K562 (cell line): ENCODE data around the gene FBXL13. TPM values are rescaled to one million over a fixed set of nuclear protein-coding genes. Genes with fewer than 3 reads are reported as not detected.

ENCODE experiments used
- ATAC-seq: fragments of 200-7000 bp; cut with Tn5 transposase; 3 replicates; pipeline ENCODE4 v1.9.1; 2020; ENCODE audit warnings: moderate library complexity
- BruUV-seq: library from RNA; stranded (reverse); fragments of 400-500 nt; replicated peaks from 2 replicates; lab custom pipeline; 2021; lab: Mats Ljungman, UMichigan
- CTCF ChIA-PET: fragments of 300-600 bp; formaldehyde crosslinking; extraction: SDS; loops from one replicate; lab custom pipeline; 2021; ENCODE audit warnings: low intra/inter-chr PET ratio; lab: Yijun Ruan, JAX
- POLR2A ChIA-PET: fragments of 300-600, 350-650 bp; sonication (Branson Sonifier 250); formaldehyde crosslinking; extraction: SDS; loops from one replicate; lab custom pipeline; 2021; ENCODE audit warnings: antibody characterized with exemption, inconsistent platforms; lab: Yijun Ruan, JAX
- DNase-seq, 4 experiments: peaks; one replicate each; pipeline versions ENCODE4 v3.0.0 to v3.0.0-alpha.2; 2011 to 2018; ENCODE audit warnings: low spot score in 3 of 4, mixed read lengths in 3 of 4; ENCODE audit errors: extremely low read depth in 1 of 4
- FAIRE-seq: peaks from 2 replicates; lab custom pipeline; 2011; peaks lifted over from hg19 to GRCh38; lab: Jason Lieb, UNC
- H2AFZ ChIP-seq: 2 replicates; pipeline ENCODE4 v1.6.0; 2011; ENCODE audit warnings: low read depth, low read length, control low read depth, inconsistent platforms
- H3K27ac ChIP-seq: fragments of 200-600 bp; 3 replicates; pipeline ENCODE4 v1.8.0; 2011; ENCODE audit warnings: low read depth, mild to moderate bottlenecking, control low read depth, inconsistent platforms, low read length, moderate library complexity, mixed read lengths; ENCODE audit errors: extremely low read depth
- H3K27me3 ChIP-seq, 2 experiments: fragments of 300-600 bp in 1 of 2; 2 replicates in 1 of 2; 3 replicates in 1 of 2; pipeline versions ENCODE4 v1.6.0 to v1.8.0; 2011; ENCODE audit warnings: inconsistent platforms in 2 of 2, low read length in 2 of 2, mild to moderate bottlenecking in 1 of 2, mixed read lengths in 1 of 2, moderate library complexity in 1 of 2; ENCODE audit not compliant: control insufficient read depth in 2 of 2, insufficient read depth in 2 of 2
- H3K36me3 ChIP-seq: fragments of 300-600 bp; 3 replicates; pipeline ENCODE4 v1.8.0; 2011; ENCODE audit warnings: mild to moderate bottlenecking, low read length, inconsistent platforms; ENCODE audit not compliant: control insufficient read depth, insufficient read depth
- H3K4me1 ChIP-seq, 2 experiments: fragments of 200-600 bp in 1 of 2; replicated peaks in 1 of 2; 2 replicates in 1 of 2; 3 replicates in 1 of 2; pipeline versions ENCODE4 v1.5.1 to v1.8.0; 2011; ENCODE audit warnings: inconsistent platforms in 2 of 2, low read length in 2 of 2, mild to moderate bottlenecking in 1 of 2, mixed read lengths in 1 of 2, moderate library complexity in 1 of 2; ENCODE audit not compliant: control insufficient read depth in 2 of 2, insufficient read depth in 2 of 2
- H3K4me2 ChIP-seq: 2 replicates; pipeline ENCODE4 v1.6.1; 2011; ENCODE audit warnings: low read length, control low read depth, inconsistent platforms, mixed read lengths; ENCODE audit not compliant: insufficient read depth
- H3K4me3 ChIP-seq: fragments of 200-600 bp; sonication (generic), shearing (Covaris generic); 2 replicates; pipeline ENCODE4 v1.5.1; 2016; ENCODE audit warnings: control low read depth, inconsistent platforms
- H3K79me2 ChIP-seq: fragments of 200-600 bp; 3 replicates; pipeline ENCODE4 v1.8.0; 2011; ENCODE audit warnings: low read length, inconsistent platforms; ENCODE audit not compliant: control insufficient read depth, insufficient read depth
- H3K9ac ChIP-seq, 2 experiments: 2 replicates each; pipeline versions ENCODE4 v1.6.0 to v1.6.1; 2011; ENCODE audit warnings: low read depth in 2 of 2, low read length in 2 of 2, control low read depth in 1 of 2, inconsistent platforms in 1 of 2, mild to moderate bottlenecking in 1 of 2, mixed read lengths in 1 of 2; ENCODE audit not compliant: insufficient read depth in 1 of 2
- H3K9me1 ChIP-seq: one replicate; pipeline ENCODE4 v1.6.0; 2011; ENCODE audit warnings: inconsistent platforms, mild to moderate bottlenecking, low read length, moderate library complexity; ENCODE audit not compliant: control insufficient read depth, insufficient read depth
- H3K9me3 ChIP-seq: replicated peaks from 2 replicates; pipeline ENCODE4 v1.5.1; 2011; ENCODE audit warnings: low read depth, low read length, inconsistent platforms; ENCODE audit not compliant: control insufficient read depth, insufficient read depth
- H4K20me1 ChIP-seq: replicated peaks from 2 replicates; pipeline ENCODE4 v1.6.1; 2011; ENCODE audit warnings: low read length, inconsistent platforms, mixed read lengths; ENCODE audit not compliant: control insufficient read depth, insufficient read depth
- FOXK2 ChIP-seq, 2 experiments: fragments of 450-650 bp; IDR thresholded peaks in 1 of 2; conservative IDR thresholded peaks in 1 of 2; 2 replicates each; pipeline ENCODE4 v1.6.1; 2016; ENCODE audit warnings: low read depth in 2 of 2, mild to moderate bottlenecking in 1 of 2
- HMG20B ChIP-seq: fragments of 250-450 bp; sonication (Bioruptor Pico); IDR thresholded peaks from 2 replicates; pipeline ENCODE4 v1.5.0; 2021; ENCODE audit warnings: mild to moderate bottlenecking
- NFXL1 ChIP-seq: fragments of 450-650 bp; formaldehyde crosslinking; IDR thresholded peaks from 2 replicates; pipeline ENCODE4 v1.4.0; 2021; ENCODE audit warnings: mild to moderate bottlenecking
- POLR2A ChIP-seq: fragments of 450-650 bp; conservative IDR thresholded peaks from 2 replicates; pipeline ENCODE4 v1.6.1; 2016
- ZFPM2 ChIP-seq: fragments of 250-450 bp; sonication (Bioruptor Pico); IDR thresholded peaks from 2 replicates; pipeline ENCODE4 v1.5.1; 2022; ENCODE audit warnings: mild to moderate bottlenecking
- ZNF384 ChIP-seq: IDR thresholded peaks from 2 replicates; pipeline ENCODE4 v1.6.1; 2012; ENCODE audit warnings: low read depth, low read length, improper control_type of control experiment
- WGBS: fragments of 100-300 bp; shearing (Covaris generic); methylation state at CpG from one replicate; pipeline ENCODE4 v1.1.6; 2016; ENCODE audit warnings: low coverage, mixed read lengths; ENCODE audit not compliant: insufficient coverage; ENCODE audit errors: missing lambda C conversion rate; 5-methylcytosine and 5-hydroxymethylcytosine counted together
- in situ Hi-C: fragments of 300-500 bp; cut with MboI; formaldehyde crosslinking; loops from 4 replicates; pipeline ENCODE4 v1.15.0; 2018; ENCODE audit warnings: inconsistent platforms, mixed read lengths
- intact Hi-C: fragments of 100-400 bp; cut with micrococcal nuclease; formaldehyde crosslinking; loops from 2 replicates; pipeline ENCODE4 v1.14.2; 2022
- polyA plus RNA-seq, 8 experiments: library from polyadenylated mRNA; depleted of rRNA in 4 of 8; stranded (reverse) in 5 of 8; unstranded in 3 of 8; fragments of >200 nt; fragmentation: Nextera tagmentation in 2 of 8; fragmentation: Illumina TruSeq in 1 of 8; extraction: Ambion mirVana in 2 of 8; extraction: Trizol in 1 of 8; gene quantifications; 2 replicates each; pipeline versions ENCODE4 v1.2.1 to v1.2.3, GENCODE V29; 2011 to 2014; ENCODE audit warnings: inconsistent platforms in 1 of 8, missing spikeins in 1 of 8
- total RNA-seq, 7 experiments: library from RNA; depleted of rRNA in 6 of 7; stranded (reverse); fragments of >200 nt in 6 of 7; fragmentation: Illumina TruSeq in 2 of 7; extraction: Trizol in 2 of 7; gene quantifications; 2 replicates each; pipeline versions ENCODE4 v1.2.1 to v1.2.3, GENCODE V29; 2011 to 2021; ENCODE audit warnings: low replicate concordance in 1 of 7
- TF ChIP-seq, protein P1 (sequence below): sonication (generic); formaldehyde crosslinking; IDR thresholded peaks from 2 replicates; pipeline ENCODE4 v1.8.0; 2022; ENCODE audit warnings: mild to moderate bottlenecking, missing genetic modification reagents
- TF ChIP-seq, protein P2 (sequence below), 2 experiments: IDR thresholded peaks; 2 replicates each; pipeline ENCODE4 v1.6.1; 2012; ENCODE audit warnings: improper control_type of control experiment in 2 of 2, low read depth in 2 of 2, low read length in 2 of 2, borderline replicate concordance in 1 of 2
- TF ChIP-seq, protein P3 (sequence below): fragments of 450-650 bp; IDR thresholded peaks from 2 replicates; pipeline ENCODE4 v1.6.1; 2016; ENCODE audit warnings: antibody characterized with exemption

FBXL13 gene
- total and polyA plus RNA-seq, 9 of the 15 experiments (the other 6 are each of a cell fraction or from before 2014, with no cell fraction given): 16.3 to 55.0 (median 25.4) TPM

DNA sequence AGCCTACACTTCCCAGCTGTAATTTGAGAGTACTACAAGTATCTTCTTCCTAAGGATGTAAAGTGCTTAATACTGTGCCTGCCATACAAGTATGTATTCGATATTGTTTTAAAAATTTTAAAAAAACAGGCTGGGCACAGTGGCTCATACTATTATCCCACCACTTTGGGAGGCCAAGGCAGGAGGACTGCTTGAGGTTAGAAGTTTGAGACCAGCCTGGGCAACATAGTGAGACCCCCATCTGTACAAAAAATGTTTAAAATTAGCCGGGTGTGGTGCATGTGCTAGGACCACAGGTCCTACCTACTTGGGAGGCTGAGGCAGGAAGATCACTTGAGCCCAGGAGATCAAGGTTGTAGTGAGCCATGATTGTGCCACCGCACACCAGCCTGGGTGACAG, 8.6 kb upstream of the FBXL13 start:
- ChIA-PET POLR2A (interaction anchor here (0.7 to 1.2 kb wide), 2 partner anchors 10 to 19 kb away, joined by 3 read pairs; no protein-coding TSS in a partner anchor), CTCF (no interaction called here)
- intact Hi-C loops (no loop called here), in situ Hi-C loops (no loop called here)
- peaks cover 21% of the 10 kb centered on the region for H3K79me2 ChIP-seq
- no peak for DNase-seq
- H3K4me3 ChIP-seq: no peak overlapping the region
- 90% methylated on average over 3 of the region's 3 CpGs for WGBS
- peaks cover 70% of the 10 kb centered on the region for H3K36me3 ChIP-seq
- H2AFZ ChIP-seq: no peak overlapping the region
- H3K9me1 ChIP-seq: no peaks in the 10 kb centered on the region
- no peak for ATAC-seq
- FAIRE-seq: no peak
- no peaks in the 10 kb centered on the region for H3K4me1 ChIP-seq
- H3K27me3 ChIP-seq: no peaks in the 10 kb centered on the region
- no peak overlapping the region for H3K27ac ChIP-seq
- no peak overlapping the region for H3K4me2 ChIP-seq
- no peaks in the 10 kb centered on the region for H4K20me1 ChIP-seq
- no TSS peak for BruUV-seq
- H3K9ac ChIP-seq: no peak overlapping the region
- TF ChIP-seq HMG20B (CRISPR knock-in tag): no peak
- no peak for TF ChIP-seq FOXK2 (conservative IDR thresholded peaks at IDR 0.05 in 1 of 2, IDR thresholded peaks at IDR 0.05 in 1 of 2; ENCODE audit: low read depth in 2 of 2)
- TF ChIP-seq, protein P1, sequence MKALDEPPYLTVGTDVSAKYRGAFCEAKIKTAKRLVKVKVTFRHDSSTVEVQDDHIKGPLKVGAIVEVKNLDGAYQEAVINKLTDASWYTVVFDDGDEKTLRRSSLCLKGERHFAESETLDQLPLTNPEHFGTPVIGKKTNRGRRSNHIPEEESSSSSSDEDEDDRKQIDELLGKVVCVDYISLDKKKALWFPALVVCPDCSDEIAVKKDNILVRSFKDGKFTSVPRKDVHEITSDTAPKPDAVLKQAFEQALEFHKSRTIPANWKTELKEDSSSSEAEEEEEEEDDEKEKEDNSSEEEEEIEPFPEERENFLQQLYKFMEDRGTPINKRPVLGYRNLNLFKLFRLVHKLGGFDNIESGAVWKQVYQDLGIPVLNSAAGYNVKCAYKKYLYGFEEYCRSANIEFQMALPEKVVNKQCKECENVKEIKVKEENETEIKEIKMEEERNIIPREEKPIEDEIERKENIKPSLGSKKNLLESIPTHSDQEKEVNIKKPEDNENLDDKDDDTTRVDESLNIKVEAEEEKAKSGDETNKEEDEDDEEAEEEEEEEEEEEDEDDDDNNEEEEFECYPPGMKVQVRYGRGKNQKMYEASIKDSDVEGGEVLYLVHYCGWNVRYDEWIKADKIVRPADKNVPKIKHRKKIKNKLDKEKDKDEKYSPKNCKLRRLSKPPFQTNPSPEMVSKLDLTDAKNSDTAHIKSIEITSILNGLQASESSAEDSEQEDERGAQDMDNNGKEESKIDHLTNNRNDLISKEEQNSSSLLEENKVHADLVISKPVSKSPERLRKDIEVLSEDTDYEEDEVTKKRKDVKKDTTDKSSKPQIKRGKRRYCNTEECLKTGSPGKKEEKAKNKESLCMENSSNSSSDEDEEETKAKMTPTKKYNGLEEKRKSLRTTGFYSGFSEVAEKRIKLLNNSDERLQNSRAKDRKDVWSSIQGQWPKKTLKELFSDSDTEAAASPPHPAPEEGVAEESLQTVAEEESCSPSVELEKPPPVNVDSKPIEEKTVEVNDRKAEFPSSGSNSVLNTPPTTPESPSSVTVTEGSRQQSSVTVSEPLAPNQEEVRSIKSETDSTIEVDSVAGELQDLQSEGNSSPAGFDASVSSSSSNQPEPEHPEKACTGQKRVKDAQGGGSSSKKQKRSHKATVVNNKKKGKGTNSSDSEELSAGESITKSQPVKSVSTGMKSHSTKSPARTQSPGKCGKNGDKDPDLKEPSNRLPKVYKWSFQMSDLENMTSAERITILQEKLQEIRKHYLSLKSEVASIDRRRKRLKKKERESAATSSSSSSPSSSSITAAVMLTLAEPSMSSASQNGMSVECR (CRISPR knock-in tag): no peak
- no peak for TF ChIP-seq ZNF384
- TF ChIP-seq, protein P2, sequence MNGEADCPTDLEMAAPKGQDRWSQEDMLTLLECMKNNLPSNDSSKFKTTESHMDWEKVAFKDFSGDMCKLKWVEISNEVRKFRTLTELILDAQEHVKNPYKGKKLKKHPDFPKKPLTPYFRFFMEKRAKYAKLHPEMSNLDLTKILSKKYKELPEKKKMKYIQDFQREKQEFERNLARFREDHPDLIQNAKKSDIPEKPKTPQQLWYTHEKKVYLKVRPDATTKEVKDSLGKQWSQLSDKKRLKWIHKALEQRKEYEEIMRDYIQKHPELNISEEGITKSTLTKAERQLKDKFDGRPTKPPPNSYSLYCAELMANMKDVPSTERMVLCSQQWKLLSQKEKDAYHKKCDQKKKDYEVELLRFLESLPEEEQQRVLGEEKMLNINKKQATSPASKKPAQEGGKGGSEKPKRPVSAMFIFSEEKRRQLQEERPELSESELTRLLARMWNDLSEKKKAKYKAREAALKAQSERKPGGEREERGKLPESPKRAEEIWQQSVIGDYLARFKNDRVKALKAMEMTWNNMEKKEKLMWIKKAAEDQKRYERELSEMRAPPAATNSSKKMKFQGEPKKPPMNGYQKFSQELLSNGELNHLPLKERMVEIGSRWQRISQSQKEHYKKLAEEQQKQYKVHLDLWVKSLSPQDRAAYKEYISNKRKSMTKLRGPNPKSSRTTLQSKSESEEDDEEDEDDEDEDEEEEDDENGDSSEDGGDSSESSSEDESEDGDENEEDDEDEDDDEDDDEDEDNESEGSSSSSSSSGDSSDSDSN (IDR thresholded peaks at IDR 0.05; ENCODE audit: borderline replicate concordance in 1 of 2, low read depth in 2 of 2, low read length in 2 of 2): no peak
- TF ChIP-seq, protein P3, sequence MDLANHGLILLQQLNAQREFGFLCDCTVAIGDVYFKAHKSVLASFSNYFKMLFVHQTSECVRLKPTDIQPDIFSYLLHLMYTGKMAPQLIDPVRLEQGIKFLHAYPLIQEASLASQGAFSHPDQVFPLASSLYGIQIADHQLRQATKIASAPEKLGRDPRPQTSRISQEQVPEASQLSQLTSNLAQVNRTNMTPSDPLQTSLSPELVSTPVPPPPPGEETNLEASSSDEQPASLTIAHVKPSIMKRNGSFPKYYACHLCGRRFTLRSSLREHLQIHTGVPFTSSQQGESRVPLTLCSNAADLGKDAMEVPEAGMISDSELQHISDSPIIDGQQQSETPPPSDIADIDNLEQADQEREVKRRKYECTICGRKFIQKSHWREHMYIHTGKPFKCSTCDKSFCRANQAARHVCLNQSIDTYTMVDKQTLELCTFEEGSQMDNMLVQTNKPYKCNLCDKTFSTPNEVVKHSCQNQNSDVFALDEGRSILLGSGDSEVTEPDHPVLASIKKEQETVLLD: no peak
- no peak for TF ChIP-seq POLR2A
- TF ChIP-seq ZFPM2 (CRISPR knock-in tag): no peak
- no peak for TF ChIP-seq NFXL1
- no peaks in the 10 kb centered on the region for H3K9me3 ChIP-seq
